ENCODE data around the gene USP34.

DNA sequence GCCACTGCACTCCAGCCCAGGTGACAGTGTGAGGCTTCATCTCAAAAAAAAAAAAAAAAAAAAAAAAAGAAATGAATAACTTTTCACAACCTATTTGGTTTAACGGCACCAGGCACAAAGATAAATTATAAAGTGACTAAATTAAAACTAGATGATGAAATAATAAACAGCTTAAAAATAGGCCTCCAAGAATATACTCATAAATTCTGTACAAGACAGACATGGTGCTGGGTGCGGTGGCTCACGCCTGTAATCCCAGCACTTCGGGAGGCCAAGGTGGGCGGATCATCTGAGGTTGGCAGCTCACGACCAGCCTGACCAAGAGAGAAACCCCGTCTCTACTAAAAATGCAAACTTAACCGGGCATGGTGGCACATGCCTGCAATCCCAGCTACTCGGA is 19.7 kb downstream of the USP34 start:
- TF ChIP-seq, protein P1, sequence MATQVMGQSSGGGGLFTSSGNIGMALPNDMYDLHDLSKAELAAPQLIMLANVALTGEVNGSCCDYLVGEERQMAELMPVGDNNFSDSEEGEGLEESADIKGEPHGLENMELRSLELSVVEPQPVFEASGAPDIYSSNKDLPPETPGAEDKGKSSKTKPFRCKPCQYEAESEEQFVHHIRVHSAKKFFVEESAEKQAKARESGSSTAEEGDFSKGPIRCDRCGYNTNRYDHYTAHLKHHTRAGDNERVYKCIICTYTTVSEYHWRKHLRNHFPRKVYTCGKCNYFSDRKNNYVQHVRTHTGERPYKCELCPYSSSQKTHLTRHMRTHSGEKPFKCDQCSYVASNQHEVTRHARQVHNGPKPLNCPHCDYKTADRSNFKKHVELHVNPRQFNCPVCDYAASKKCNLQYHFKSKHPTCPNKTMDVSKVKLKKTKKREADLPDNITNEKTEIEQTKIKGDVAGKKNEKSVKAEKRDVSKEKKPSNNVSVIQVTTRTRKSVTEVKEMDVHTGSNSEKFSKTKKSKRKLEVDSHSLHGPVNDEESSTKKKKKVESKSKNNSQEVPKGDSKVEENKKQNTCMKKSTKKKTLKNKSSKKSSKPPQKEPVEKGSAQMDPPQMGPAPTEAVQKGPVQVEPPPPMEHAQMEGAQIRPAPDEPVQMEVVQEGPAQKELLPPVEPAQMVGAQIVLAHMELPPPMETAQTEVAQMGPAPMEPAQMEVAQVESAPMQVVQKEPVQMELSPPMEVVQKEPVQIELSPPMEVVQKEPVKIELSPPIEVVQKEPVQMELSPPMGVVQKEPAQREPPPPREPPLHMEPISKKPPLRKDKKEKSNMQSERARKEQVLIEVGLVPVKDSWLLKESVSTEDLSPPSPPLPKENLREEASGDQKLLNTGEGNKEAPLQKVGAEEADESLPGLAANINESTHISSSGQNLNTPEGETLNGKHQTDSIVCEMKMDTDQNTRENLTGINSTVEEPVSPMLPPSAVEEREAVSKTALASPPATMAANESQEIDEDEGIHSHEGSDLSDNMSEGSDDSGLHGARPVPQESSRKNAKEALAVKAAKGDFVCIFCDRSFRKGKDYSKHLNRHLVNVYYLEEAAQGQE (IDR thresholded peaks at IDR 0.05) = no peak
- TF ChIP-seq, protein P2, sequence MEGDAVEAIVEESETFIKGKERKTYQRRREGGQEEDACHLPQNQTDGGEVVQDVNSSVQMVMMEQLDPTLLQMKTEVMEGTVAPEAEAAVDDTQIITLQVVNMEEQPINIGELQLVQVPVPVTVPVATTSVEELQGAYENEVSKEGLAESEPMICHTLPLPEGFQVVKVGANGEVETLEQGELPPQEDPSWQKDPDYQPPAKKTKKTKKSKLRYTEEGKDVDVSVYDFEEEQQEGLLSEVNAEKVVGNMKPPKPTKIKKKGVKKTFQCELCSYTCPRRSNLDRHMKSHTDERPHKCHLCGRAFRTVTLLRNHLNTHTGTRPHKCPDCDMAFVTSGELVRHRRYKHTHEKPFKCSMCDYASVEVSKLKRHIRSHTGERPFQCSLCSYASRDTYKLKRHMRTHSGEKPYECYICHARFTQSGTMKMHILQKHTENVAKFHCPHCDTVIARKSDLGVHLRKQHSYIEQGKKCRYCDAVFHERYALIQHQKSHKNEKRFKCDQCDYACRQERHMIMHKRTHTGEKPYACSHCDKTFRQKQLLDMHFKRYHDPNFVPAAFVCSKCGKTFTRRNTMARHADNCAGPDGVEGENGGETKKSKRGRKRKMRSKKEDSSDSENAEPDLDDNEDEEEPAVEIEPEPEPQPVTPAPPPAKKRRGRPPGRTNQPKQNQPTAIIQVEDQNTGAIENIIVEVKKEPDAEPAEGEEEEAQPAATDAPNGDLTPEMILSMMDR (IDR thresholded peaks at IDR 0.05; ENCODE audit: low read depth, low read length, missing input control) = no peak
- no peak for TF ChIP-seq RAD21 (IDR thresholded peaks at IDR 0.05)
- TF ChIP-seq FOXA1 (IDR thresholded peaks at IDR 0.05) = no peak
- no peak for TF ChIP-seq GABPA (IDR thresholded peaks at IDR 0.05 in 1 of 2, conservative IDR thresholded peaks at IDR 0.05 in 1 of 2)
- TF ChIP-seq HNF4A (conservative IDR thresholded peaks at IDR 0.05) = no peak
- no peak for TF ChIP-seq MAX (IDR thresholded peaks at IDR 0.05)
- TF ChIP-seq YY1 (IDR thresholded peaks at IDR 0.05) = no peak

Data from liver (tissue), 3 donors.